Measurements from ENCODE around the gene ZNF317. TPM values are rescaled to one million over a fixed set of nuclear protein-coding genes. Genes with fewer than 3 reads are reported as not detected.
"Not testable (repeated sequence)": the region's sequence is repeated elsewhere in the genome, so short reads cannot be mapped to it uniquely, and the experiment has no call there.

The ZNF317 gene
- total RNA-seq, 2 donors from 2014 or later = 36.7 to 40.1 TPM

GRCh38 chr19:9189535-9189934 is 49.3 kb downstream of the ZNF317 start:
- H3K4me3 Mint-ChIP-seq = no peak overlapping the region
- Histone ChIP-seq H3K9ac (ENCODE audit: extremely low read depth, low read length, poor library complexity, severe bottlenecking) (no peak overlapping the region), H3K4me1 (ENCODE audit: control insufficient read depth, insufficient read depth, low read length) (no peaks in the 10 kb centered on the region), H3K36me3 (ENCODE audit: control insufficient read depth, insufficient read depth, low read length) (no peaks in the 10 kb centered on the region), H3K27me3 (ENCODE audit: control insufficient read depth, insufficient read depth, low read length, poor library complexity, severe bottlenecking) (no peaks in the 10 kb centered on the region), H3K27ac (ENCODE audit: low read depth, low read length) (no peak overlapping the region), H3K9me3 (ENCODE audit: control insufficient read depth, low read length) (peaks cover 50% of the 10 kb centered on the region), H3K4me3 (ENCODE audit: low read length) (no peak overlapping the region)
- H3K27me3 Mint-ChIP-seq (ENCODE audit: insufficient read depth) = no peaks in the 10 kb centered on the region
- peaks cover 9% of the 10 kb centered on the region for H3K36me3 Mint-ChIP-seq (ENCODE audit: low read depth)
- no peak overlapping the region for H3K27ac Mint-ChIP-seq
- TF ChIP-seq, protein P1, sequence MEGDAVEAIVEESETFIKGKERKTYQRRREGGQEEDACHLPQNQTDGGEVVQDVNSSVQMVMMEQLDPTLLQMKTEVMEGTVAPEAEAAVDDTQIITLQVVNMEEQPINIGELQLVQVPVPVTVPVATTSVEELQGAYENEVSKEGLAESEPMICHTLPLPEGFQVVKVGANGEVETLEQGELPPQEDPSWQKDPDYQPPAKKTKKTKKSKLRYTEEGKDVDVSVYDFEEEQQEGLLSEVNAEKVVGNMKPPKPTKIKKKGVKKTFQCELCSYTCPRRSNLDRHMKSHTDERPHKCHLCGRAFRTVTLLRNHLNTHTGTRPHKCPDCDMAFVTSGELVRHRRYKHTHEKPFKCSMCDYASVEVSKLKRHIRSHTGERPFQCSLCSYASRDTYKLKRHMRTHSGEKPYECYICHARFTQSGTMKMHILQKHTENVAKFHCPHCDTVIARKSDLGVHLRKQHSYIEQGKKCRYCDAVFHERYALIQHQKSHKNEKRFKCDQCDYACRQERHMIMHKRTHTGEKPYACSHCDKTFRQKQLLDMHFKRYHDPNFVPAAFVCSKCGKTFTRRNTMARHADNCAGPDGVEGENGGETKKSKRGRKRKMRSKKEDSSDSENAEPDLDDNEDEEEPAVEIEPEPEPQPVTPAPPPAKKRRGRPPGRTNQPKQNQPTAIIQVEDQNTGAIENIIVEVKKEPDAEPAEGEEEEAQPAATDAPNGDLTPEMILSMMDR (conservative IDR thresholded peaks at IDR 0.05) = no peak
- H3K4me1 Mint-ChIP-seq = peaks cover 4% of the 10 kb centered on the region
- WGBS, 2 experiments (ENCODE audit: insufficient coverage in 1 of 2, insufficient read length in 1 of 2) = 64 to 67% methylated on average over 5 to 7 of the region's 7 CpGs
- H3K9me3 Mint-ChIP-seq = peaks cover 43% of the 10 kb centered on the region
- DNase-seq = peak; percentile 75

- H3K36me3 Mint-ChIP-seq (ENCODE audit: low read depth); H3K36me3 ChIP-seq (ENCODE audit: control insufficient read depth, insufficient read depth, low read length); H3K27ac ChIP-seq (ENCODE audit: low read depth, low read length); H3K27me3 Mint-ChIP-seq (ENCODE audit: insufficient read depth); H3K4me3 Mint-ChIP-seq; H3K4me3 ChIP-seq (ENCODE audit: low read length); H3K4me1 Mint-ChIP-seq; H3K9ac ChIP-seq (ENCODE audit: extremely low read depth, low read length, poor library complexity, severe bottlenecking); DNase-seq; H3K4me1 ChIP-seq (ENCODE audit: control insufficient read depth, insufficient read depth, low read length); H3K27ac Mint-ChIP-seq; H3K27me3 ChIP-seq (ENCODE audit: control insufficient read depth, insufficient read depth, low read length, poor library complexity, severe bottlenecking): not testable (repeated sequence)
- H3K9me3 Mint-ChIP-seq = peaks cover 66% of the 10 kb centered on the region
- H3K9me3 ChIP-seq (ENCODE audit: control insufficient read depth, low read length) = peaks cover 17% of the 10 kb centered on the region
- 80% methylated on average over 2 of the region's 2 CpGs; no CpG with 5 or more reads in 1 of the 2 experiments for WGBS, 2 experiments (ENCODE audit: insufficient coverage in 1 of 2, insufficient read length in 1 of 2)
Measured at GRCh38 chr19:9198044-9198443, 57.8 kb downstream of the ZNF317 start.

- H3K36me3 ChIP-seq (ENCODE audit: control insufficient read depth, insufficient read depth, low read length) = no peaks in the 10 kb centered on the region
- no peak overlapping the region for H3K4me3 ChIP-seq (ENCODE audit: low read length)
- H3K27me3 Mint-ChIP-seq (ENCODE audit: insufficient read depth) = peaks cover 2% of the 10 kb centered on the region
- no peaks in the 10 kb centered on the region for H3K4me1 Mint-ChIP-seq
- H3K9me3 ChIP-seq (ENCODE audit: control insufficient read depth, low read length) = peaks cover 16% of the 10 kb centered on the region
- H3K27ac ChIP-seq (ENCODE audit: low read depth, low read length) = no peak overlapping the region
- no peaks in the 10 kb centered on the region for H3K36me3 Mint-ChIP-seq (ENCODE audit: low read depth)
- peaks cover 36% of the 10 kb centered on the region for H3K9me3 Mint-ChIP-seq
- H3K4me3 Mint-ChIP-seq = no peak overlapping the region
- no peak overlapping the region for H3K9ac ChIP-seq (ENCODE audit: extremely low read depth, low read length, poor library complexity, severe bottlenecking)
- TF ChIP-seq, protein P1 (conservative IDR thresholded peaks at IDR 0.05) = peak; percentile 91
- peak; percentile 89 for DNase-seq
- H3K27ac Mint-ChIP-seq = no peak overlapping the region
- no peaks in the 10 kb centered on the region for H3K4me1 ChIP-seq (ENCODE audit: control insufficient read depth, insufficient read depth, low read length)
- H3K27me3 ChIP-seq (ENCODE audit: control insufficient read depth, insufficient read depth, low read length, poor library complexity, severe bottlenecking) = no peaks in the 10 kb centered on the region
- 48 to 68% methylated on average over 9 to 13 of the region's 13 CpGs for WGBS, 2 experiments (ENCODE audit: insufficient coverage in 1 of 2, insufficient read length in 1 of 2)
Measured at GRCh38 chr19:9205501-9206113, 65.4 kb downstream of the ZNF317 start.

Other genes with a start within 250 kb of the ZNF317 start
- gene MUC16, start 130.0 kb upstream of the ZNF317 start, total RNA-seq = under 1 TPM; 0.13 to 0.40 TPM
- not detected for gene OR1M1, start 53.3 kb upstream of the ZNF317 start, total RNA-seq
- gene OR7G2, start 32.9 kb upstream of the ZNF317 start, total RNA-seq = not detected
- not detected for gene OR7G1, start 24.6 kb upstream of the ZNF317 start, total RNA-seq
- not detected for gene OR7G3, start 13.4 kb upstream of the ZNF317 start, total RNA-seq
- under 1 TPM; 0.31 to 0.40 TPM for gene OR7D2, start 38.6 kb downstream of the ZNF317 start, total RNA-seq
- not detected for gene OR7D4, start 79.2 kb downstream of the ZNF317 start, total RNA-seq
- not detected for gene OR7E24, start 110.5 kb downstream of the ZNF317 start, total RNA-seq
- 1 to 10 TPM; 6.4 to 8.2 TPM for gene ZNF699, start 169.4 kb downstream of the ZNF317 start, total RNA-seq
- gene ZNF559, start 183.8 kb downstream of the ZNF317 start, total RNA-seq = 10 to 100 TPM; 18.1 to 27.0 TPM
- 10 to 100 TPM in 1 of 2 donors, 1 to 10 TPM in 1; 5.6 to 10.6 TPM for gene ZNF177, start 222.6 kb downstream of the ZNF317 start, total RNA-seq